DMS153 treated with DMSO at 0.1 percent for 48 hours (cell line): ENCODE results near the gene FANCL.
"Not testable (repeated sequence)": the region's sequence is repeated elsewhere in the genome, so short reads cannot be mapped to it uniquely, and the experiment has no call there.

Source experiments
- DNase-seq: peaks from one replicate; lab custom pipeline; 2025; ENCODE audit not compliant: unreplicated experiment; lab: John Stamatoyannopoulos, UW

The FANCL gene

GRCh38 chr2:58240670-58241545, at the start of gene FANCL:
Gene FANCL (minus strand): TSS chr2:58241325. CDS start chr2:58241313, 12 bp downstream.
- DNase-seq = peak; percentile 91

- DNase-seq = no peak
Measured at GRCh38 chr2:58289029-58289428, 47.9 kb upstream of the FANCL start.

GRCh38 chr2:58283931-58284330, 42.8 kb upstream of the FANCL start:
- no peak for DNase-seq

- not testable (repeated sequence) for DNase-seq
Measured at GRCh38 chr2:58275144-58275543, 34.0 kb upstream of the FANCL start.

GRCh38 chr2:58271826-58272225, 30.7 kb upstream of the FANCL start:
- DNase-seq = no peak

GRCh38 chr2:58268685-58269084, 27.6 kb upstream of the FANCL start:
- DNase-seq = peak; percentile 6

- DNase-seq = no peak
Measured at GRCh38 chr2:58266211-58266610, 25.1 kb upstream of the FANCL start.

- DNase-seq = no peak
Measured at GRCh38 chr2:58261209-58261608, 20.1 kb upstream of the FANCL start.

GRCh38 chr2:58258456-58258855, 17.3 kb upstream of the FANCL start:
- not testable (repeated sequence) for DNase-seq

GRCh38 chr2:58251331-58252201, 10.4 kb upstream of the FANCL start:
- not testable (repeated sequence) for DNase-seq

GRCh38 chr2:58241546-58241864, 380 bp upstream of the FANCL start:
- no peak for DNase-seq

- DNase-seq = no peak
Measured at GRCh38 chr2:58239243-58239925, 1.7 kb downstream of the FANCL start.

GRCh38 chr2:58237741-58238140, 3.4 kb downstream of the FANCL start:
- no peak for DNase-seq

GRCh38 chr2:58235984-58236383, 5.1 kb downstream of the FANCL start:
- no peak for DNase-seq

- no peak for DNase-seq
Measured at GRCh38 chr2:58235170-58235569, 6.0 kb downstream of the FANCL start.

GRCh38 chr2:58228299-58228698, 12.8 kb downstream of the FANCL start:
- DNase-seq = no peak

- no peak for DNase-seq
Measured at GRCh38 chr2:58227171-58227917, 13.8 kb downstream of the FANCL start.

GRCh38 chr2:58221909-58222308, 19.2 kb downstream of the FANCL start:
- no peak for DNase-seq

GRCh38 chr2:58215429-58215828, 25.7 kb downstream of the FANCL start:
- no peak for DNase-seq

- not testable (repeated sequence) for DNase-seq
Measured at GRCh38 chr2:58210951-58211568, 30.1 kb downstream of the FANCL start.
